GM19438 (cell line): Measurements from ENCODE around the gene DDX6.

Experiments
- ATAC-seq: cut with Tn5 transposase; IDR thresholded peaks from one replicate; pipeline ENCODE4 v1.9.1; 2021; ENCODE audit warnings: low read depth; ENCODE audit not compliant: unreplicated experiment

DDX6 gene

GRCh38 chr11:118706546-118706825 is 84.5 kb downstream of the DDX6 start:
- ATAC-seq, result no peak

- ATAC-seq, result no peak
Measured at GRCh38 chr11:118705791-118706545, 85.0 kb downstream of the DDX6 start.

GRCh38 chr11:118705111-118705741 is 85.7 kb downstream of the DDX6 start:
- ATAC-seq, result no peak

GRCh38 chr11:118703563-118704106 is 87.3 kb downstream of the DDX6 start:
- ATAC-seq, result no peak

GRCh38 chr11:118699506-118700220 is 91.3 kb downstream of the DDX6 start:
- ATAC-seq, result no peak
